Astrocyte (in vitro differentiated cells and primary cell): ENCODE results near the gene LCOR. TPM values are rescaled to one million over a fixed set of nuclear protein-coding genes. Genes with fewer than 3 reads are reported as not detected.

Experiments
- DNase-seq: peaks from one replicate; pipeline ENCODE4 v3.0.0-alpha.2; 2010; ENCODE audit warnings: low read depth
- FAIRE-seq: peaks from 2 replicates; lab custom pipeline; 2011; peaks lifted over from hg19 to GRCh38; lab: Jason Lieb, UNC
- H2AFZ ChIP-seq: 2 replicates; pipeline ENCODE4 v1.6.0; 2012; ENCODE audit warnings: low read depth, low read length, inconsistent platforms
- H3K27ac ChIP-seq: 2 replicates; pipeline ENCODE4 v1.5.1; 2011; ENCODE audit warnings: low read depth, low read length, inconsistent platforms
- H3K27me3 ChIP-seq: 2 replicates; pipeline ENCODE4 v1.6.0; 2011; ENCODE audit warnings: low read length, inconsistent platforms; ENCODE audit not compliant: insufficient read depth
- H3K36me3 ChIP-seq: 2 replicates; pipeline ENCODE4 v1.5.1; 2011; ENCODE audit warnings: low read length, inconsistent platforms; ENCODE audit not compliant: insufficient read depth
- H3K4me1 ChIP-seq: 2 replicates; pipeline ENCODE4 v1.5.1; 2011; ENCODE audit warnings: low read length, inconsistent platforms; ENCODE audit not compliant: insufficient read depth
- H3K4me2 ChIP-seq: 2 replicates; pipeline ENCODE4 v1.6.0; 2012; ENCODE audit warnings: low read length, inconsistent platforms
- H3K4me3 ChIP-seq: 2 replicates; pipeline ENCODE4 v1.5.1; 2011; ENCODE audit warnings: low read depth, mild to moderate bottlenecking, low read length, inconsistent platforms; ENCODE audit not compliant: insufficient read depth
- H3K79me2 ChIP-seq: 2 replicates; pipeline ENCODE4 v1.6.0; 2012; ENCODE audit warnings: mild to moderate bottlenecking, low read length, inconsistent platforms; ENCODE audit not compliant: insufficient read depth
- H3K9ac ChIP-seq: 2 replicates; pipeline ENCODE4 v1.6.0; 2012; ENCODE audit warnings: mild to moderate bottlenecking, low read length, inconsistent platforms
- H3K9me3 ChIP-seq: 2 replicates; pipeline ENCODE4 v1.5.1; 2012; ENCODE audit warnings: low read depth, mild to moderate bottlenecking, low read length, inconsistent platforms; ENCODE audit not compliant: insufficient read depth
- H4K20me1 ChIP-seq: 2 replicates; pipeline ENCODE4 v1.6.0; 2012; ENCODE audit warnings: low read length, inconsistent platforms; ENCODE audit not compliant: insufficient read depth
- H3K27ac Mint-ChIP-seq: one replicate; pipeline ENCODE4 v1.8.0; 2021; ENCODE audit warnings: mild to moderate bottlenecking, mixed read lengths; ENCODE audit not compliant: unreplicated experiment
- H3K27me3 Mint-ChIP-seq: one replicate; pipeline ENCODE4 v1.8.0; 2021; ENCODE audit warnings: low read depth, mixed read lengths; ENCODE audit not compliant: unreplicated experiment
- H3K36me3 Mint-ChIP-seq: one replicate; pipeline ENCODE4 v1.8.0; 2021; ENCODE audit warnings: low read depth, mixed read lengths; ENCODE audit not compliant: unreplicated experiment
- H3K4me1 Mint-ChIP-seq: one replicate; pipeline ENCODE4 v1.8.0; 2021; ENCODE audit warnings: low read depth, mixed read lengths; ENCODE audit not compliant: unreplicated experiment
- H3K4me3 Mint-ChIP-seq: one replicate; pipeline ENCODE4 v1.8.0; 2021; ENCODE audit warnings: mild to moderate bottlenecking, moderate library complexity, mixed read lengths; ENCODE audit not compliant: unreplicated experiment
- H3K9me3 Mint-ChIP-seq: one replicate; pipeline ENCODE4 v1.8.0; 2021; ENCODE audit warnings: mild to moderate bottlenecking, mixed read lengths; ENCODE audit not compliant: unreplicated experiment
- CTCF ChIP-seq: IDR thresholded peaks from 2 replicates; pipeline ENCODE4 v1.5.1; 2011; ENCODE audit warnings: low read depth, mild to moderate bottlenecking, inconsistent platforms, low read length, moderate library complexity; ENCODE audit not compliant: insufficient read depth
- EZH2 ChIP-seq: IDR thresholded peaks from 2 replicates; pipeline ENCODE4 v1.6.1; 2012; ENCODE audit warnings: mild to moderate bottlenecking, low read length, inconsistent platforms; ENCODE audit not compliant: insufficient read depth
- total RNA-seq: library from RNA; stranded (reverse); gene quantifications from 2 replicates; pipeline ENCODE4 v1.2.1, GENCODE V29; 2021

Gene LCOR
- total RNA-seq, 1 donor from 2014 or later = 72.0 TPM

- Histone ChIP-seq H3K79me2 (no peaks in the 10 kb centered on the region), H3K4me1 (no peaks in the 10 kb centered on the region), H3K27ac (no peak overlapping the region), H3K36me3 (no peaks in the 10 kb centered on the region), H3K27me3 (no peaks in the 10 kb centered on the region), H3K9ac (no peak overlapping the region), H4K20me1 (no peaks in the 10 kb centered on the region), H3K4me3 (no peak overlapping the region), H3K4me2 (no peak overlapping the region), H2AFZ (no peak overlapping the region), H3K9me3 (no peaks in the 10 kb centered on the region)
- Mint-ChIP-seq H3K27me3 (peaks cover 17% of the 10 kb centered on the region), H3K4me3 (no peak overlapping the region), H3K4me1 (no peaks in the 10 kb centered on the region), H3K36me3 (no peaks in the 10 kb centered on the region), H3K9me3 (peaks cover 9% of the 10 kb centered on the region), H3K27ac (no peak overlapping the region)
- FAIRE-seq (no peak), DNase-seq (no peak)
- TF ChIP-seq EZH2 = no peak
- TF ChIP-seq CTCF = no peak
Measured at GRCh38 chr10:97011397-97011796, 179.3 kb downstream of the LCOR start.

DNA sequence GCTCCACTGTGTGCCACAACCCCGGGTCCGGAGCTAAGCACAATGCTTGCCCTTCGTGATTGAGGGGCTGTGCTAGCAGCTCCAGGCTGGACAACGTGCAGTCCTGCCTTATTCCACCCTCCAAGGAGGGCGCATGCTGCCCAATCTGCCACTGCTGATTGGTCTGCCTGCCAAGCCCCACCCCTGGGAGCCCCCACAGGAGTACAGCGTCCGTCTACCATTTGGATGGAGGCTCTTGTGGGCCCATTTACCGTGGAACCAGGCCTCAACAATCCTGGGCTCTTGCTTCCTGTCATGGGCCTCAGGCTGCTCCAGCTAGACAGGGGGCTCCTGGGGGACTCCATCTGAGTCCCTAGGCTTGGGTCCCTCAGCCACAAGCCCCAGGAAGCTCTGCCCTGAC, 180.4 kb downstream of the LCOR start:
- H3K27ac Mint-ChIP-seq = no peak overlapping the region
- Histone ChIP-seq H3K79me2 (no peaks in the 10 kb centered on the region), H3K4me1 (peaks cover 4% of the 10 kb centered on the region), H3K9ac (no peak overlapping the region), H3K27ac (no peak overlapping the region), H3K9me3 (no peaks in the 10 kb centered on the region), H2AFZ (no peak overlapping the region), H3K27me3 (no peaks in the 10 kb centered on the region), H3K4me2 (no peak overlapping the region), H3K4me3 (no peak overlapping the region), H4K20me1 (no peaks in the 10 kb centered on the region), H3K36me3 (no peaks in the 10 kb centered on the region)
- no peaks in the 10 kb centered on the region for H3K36me3 Mint-ChIP-seq
- TF ChIP-seq EZH2 = no peak
- TF ChIP-seq CTCF = no peak
- DNase-seq = no peak
- H3K4me1 Mint-ChIP-seq = peaks cover 4% of the 10 kb centered on the region
- H3K27me3 Mint-ChIP-seq = peaks cover 17% of the 10 kb centered on the region
- peaks cover 2% of the 10 kb centered on the region for H3K9me3 Mint-ChIP-seq
- no peak for FAIRE-seq
- no peak overlapping the region for H3K4me3 Mint-ChIP-seq

GRCh38 chr10:97013568-97013967, 181.5 kb downstream of the LCOR start:
- H2AFZ ChIP-seq = no peak overlapping the region
- peaks cover 4% of the 10 kb centered on the region for H3K4me1 Mint-ChIP-seq
- DNase-seq = no peak
- H3K27ac ChIP-seq = no peak overlapping the region
- H3K27ac Mint-ChIP-seq = no peak overlapping the region
- no peaks in the 10 kb centered on the region for H3K9me3 ChIP-seq
- no peaks in the 10 kb centered on the region for H3K36me3 Mint-ChIP-seq
- peaks cover 4% of the 10 kb centered on the region for H3K4me1 ChIP-seq
- H3K36me3 ChIP-seq = no peaks in the 10 kb centered on the region
- H3K79me2 ChIP-seq = no peaks in the 10 kb centered on the region
- TF ChIP-seq CTCF (no peak), EZH2 (no peak)
- H3K27me3 ChIP-seq = no peaks in the 10 kb centered on the region
- no peak overlapping the region for H3K4me3 Mint-ChIP-seq
- no peaks in the 10 kb centered on the region for H4K20me1 ChIP-seq
- H3K9ac ChIP-seq = no peak overlapping the region
- H3K4me3 ChIP-seq = no peak overlapping the region
- H3K27me3 Mint-ChIP-seq = peaks cover 17% of the 10 kb centered on the region
- FAIRE-seq = no peak
- H3K4me2 ChIP-seq = no peak overlapping the region
- no peaks in the 10 kb centered on the region for H3K9me3 Mint-ChIP-seq
